Endothelial cell of hepatic sinusoid (primary cell): ENCODE results near the gene GCNT2.
"Not testable (repeated sequence)": the region's sequence is repeated elsewhere in the genome, so short reads cannot be mapped to it uniquely, and the experiment has no call there.

ENCODE experiments used
- in situ Hi-C: cut with HindIII; loops from 2 replicates; pipeline ENCODE4 v1.10.0; 2017; ENCODE audit warnings: low sequenced_read_pairs

GCNT2 gene

DNA sequence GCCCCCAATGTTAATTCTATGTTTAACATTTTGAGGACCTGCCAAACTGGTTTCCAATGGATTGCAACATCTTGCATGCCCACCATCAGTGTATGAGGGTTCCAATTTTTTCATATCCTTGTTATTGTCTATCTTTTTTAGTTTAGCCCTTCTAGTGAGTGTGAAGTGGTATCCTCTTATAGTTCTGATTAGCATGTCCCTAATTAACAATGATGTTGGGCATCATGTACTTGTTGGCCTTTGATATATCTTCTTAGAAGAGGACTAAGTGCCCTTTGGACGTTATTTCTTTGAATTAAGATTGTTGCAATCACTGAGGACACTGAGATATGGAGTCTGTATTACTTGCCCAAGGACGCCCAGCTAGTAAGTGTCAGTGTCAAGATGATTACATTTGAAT lies 22.3 kb downstream of the GCNT2 start:
- in situ Hi-C loops: no loop called here

DNA sequence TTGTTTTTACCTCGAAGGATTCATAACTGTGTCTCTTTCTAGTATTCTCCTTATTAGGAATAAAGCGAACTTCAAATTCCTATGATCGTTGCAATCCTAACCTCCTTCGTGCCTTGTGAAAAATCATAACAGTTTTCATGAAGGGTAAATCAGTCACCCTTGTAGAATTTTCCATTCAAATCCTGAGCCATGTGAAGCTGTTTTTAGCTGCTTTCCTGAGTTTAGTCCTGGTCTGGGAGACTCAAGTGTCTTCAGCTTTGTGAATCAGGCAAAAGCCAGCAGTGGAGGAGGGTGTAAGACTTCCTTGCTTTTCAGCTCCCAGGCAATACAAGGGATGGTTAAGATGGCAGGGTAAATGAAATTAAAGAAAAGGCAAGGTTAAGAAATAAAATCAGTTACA lies 24.3 kb downstream of the GCNT2 start:
- in situ Hi-C loops: no loop called here

DNA sequence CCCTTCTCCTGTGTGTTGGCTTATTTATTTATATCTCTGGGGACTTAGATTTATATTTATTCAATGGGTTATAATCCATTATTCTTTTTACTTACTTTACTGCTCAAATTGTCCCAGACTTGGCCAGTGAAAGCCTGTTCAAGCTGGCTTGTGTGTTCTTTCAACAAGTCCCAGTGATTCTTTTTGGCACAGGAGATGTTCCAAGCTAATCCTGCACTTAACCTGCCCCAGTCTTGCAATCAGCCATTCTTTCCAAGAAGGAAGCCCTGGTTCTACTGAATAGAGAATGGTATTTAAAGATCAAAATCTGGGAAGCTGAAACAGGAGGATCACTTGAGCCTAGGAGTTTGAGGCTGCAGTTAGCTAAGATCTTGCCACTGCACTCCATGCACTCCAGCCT lies 26.7 kb downstream of the GCNT2 start:
- in situ Hi-C loops: no loop called here

DNA sequence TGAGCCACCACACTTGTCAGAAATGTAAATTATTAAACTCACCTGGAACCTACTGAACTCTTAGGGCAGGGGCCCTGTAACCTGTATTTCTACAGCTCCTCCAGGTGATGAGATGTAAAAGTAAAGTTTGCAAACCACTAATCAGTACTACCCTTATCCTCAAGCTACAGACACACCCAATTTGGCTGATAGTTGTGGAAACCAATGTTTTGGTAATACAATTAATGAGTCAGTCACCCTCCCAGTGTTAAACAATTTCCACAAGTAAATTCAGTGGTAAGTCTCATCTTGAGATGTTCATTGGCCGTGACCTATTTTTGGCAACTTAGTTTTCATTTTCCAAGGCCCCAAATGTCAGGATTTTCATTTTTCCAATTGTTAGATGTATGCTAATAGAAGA lies 29.6 kb downstream of the GCNT2 start:
- in situ Hi-C loops: no loop called here

DNA sequence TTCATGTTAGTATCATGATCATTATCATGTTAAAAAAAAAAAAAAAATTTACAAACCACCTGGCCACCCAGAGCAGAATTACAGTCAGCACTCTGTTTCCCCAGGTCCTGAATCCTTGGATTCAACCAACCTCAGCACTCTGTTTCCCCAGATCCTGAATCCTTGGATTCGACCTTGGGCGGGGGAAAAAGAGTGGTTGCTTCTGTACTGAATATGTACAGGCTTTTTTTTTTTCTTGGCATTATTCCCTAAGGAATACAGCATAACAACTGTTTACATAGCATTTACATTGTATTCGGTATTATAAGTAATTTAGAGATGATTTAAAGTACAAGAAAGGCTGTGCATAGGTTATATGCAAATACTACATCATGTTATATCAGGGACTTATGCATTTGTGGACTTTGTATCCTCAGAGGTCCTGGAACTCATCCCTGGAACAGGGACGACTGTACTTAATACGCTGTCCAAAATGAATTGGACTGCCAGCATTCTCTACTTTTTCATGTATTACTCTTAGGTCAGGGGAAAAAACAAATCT lies 31.2 kb downstream of the GCNT2 start:
- in situ Hi-C loops: no loop called here

DNA sequence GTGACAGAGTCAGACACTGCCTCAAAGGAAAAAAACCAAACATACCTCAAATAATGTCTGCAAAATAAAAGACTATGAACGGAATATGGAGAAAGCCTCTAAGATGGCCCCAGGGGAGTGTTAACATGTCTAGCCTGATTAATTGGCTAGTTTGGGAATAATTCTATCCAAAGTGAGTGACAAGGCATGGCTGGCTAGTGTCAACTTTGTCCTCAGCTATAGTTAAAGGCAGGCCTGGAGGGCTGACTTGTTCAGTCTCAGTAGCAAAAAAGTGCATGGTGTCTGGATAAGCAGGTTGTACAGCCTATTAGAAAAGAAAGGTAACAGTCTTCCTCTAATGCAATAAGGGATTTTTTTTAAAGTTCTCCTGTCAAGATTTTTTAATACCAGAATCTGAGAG lies 32.7 kb downstream of the GCNT2 start:
- in situ Hi-C loops: no loop called here

DNA sequence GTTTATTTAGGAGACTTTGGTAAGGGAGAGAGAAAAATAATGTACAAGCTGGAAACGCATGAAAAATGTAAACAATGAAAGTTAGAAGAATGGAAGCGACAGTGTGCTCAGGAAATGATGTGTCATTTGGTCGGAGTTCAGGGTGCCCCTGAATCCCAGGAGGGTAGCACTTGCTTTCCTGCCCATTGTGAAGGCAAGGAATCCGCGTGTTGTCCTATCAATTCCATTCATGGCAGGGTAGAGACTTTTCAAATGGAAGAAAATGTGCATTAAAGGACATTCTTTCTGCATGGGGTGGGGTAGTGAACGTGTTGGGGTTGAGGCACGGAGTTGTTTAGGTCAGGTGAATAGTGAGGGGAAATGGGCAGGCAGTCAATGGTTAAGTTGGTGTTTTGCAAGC lies 33.7 kb downstream of the GCNT2 start:
- in situ Hi-C loops: no loop called here

DNA sequence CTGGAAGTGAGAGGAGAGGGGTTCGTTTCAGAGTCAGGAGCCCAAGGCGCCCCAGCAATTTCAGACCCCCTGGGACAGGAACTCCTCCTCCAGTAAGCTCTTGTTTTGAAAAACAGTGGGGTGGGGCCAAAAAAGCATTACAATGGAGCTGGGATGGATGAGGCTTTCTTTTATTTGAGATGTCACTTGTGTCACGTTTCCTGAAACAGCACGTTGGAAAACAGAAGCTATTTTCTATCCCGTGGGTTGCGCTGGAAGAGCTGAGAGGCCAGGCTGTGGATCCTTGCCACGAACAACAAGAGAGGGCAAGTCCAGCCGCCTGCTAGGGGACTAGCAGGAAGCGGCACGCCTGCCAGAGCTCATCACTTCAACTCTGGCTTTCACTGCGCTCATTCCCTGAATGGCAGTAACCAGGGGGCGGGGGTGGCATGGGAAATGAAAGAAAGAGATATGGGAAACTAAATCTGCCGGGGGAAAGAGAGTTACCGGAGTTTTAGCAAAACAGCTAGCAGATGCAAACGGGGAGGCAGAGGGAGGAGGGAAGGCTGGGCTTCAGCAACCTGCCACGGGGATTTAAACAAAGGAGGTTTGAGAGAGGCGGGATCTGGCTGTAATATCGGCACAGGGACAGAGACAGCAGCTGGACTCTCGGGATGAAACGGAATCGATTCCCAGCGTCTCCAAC lies 34.6 kb downstream of the GCNT2 start:
- in situ Hi-C loops: no loop called here

DNA sequence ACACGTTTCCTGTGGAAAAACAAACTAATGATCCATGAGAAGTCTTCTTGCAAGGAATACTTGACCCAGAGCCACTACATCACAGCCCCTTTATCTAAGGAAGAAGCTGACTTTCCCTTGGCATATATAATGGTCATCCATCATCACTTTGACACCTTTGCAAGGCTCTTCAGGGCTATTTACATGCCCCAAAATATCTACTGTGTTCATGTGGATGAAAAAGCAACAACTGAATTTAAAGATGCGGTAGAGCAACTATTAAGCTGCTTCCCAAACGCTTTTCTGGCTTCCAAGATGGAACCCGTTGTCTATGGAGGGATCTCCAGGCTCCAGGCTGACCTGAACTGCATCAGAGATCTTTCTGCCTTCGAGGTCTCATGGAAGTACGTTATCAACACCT lies 35.4 kb downstream of the GCNT2 start:
- in situ Hi-C loops: no loop called here

DNA sequence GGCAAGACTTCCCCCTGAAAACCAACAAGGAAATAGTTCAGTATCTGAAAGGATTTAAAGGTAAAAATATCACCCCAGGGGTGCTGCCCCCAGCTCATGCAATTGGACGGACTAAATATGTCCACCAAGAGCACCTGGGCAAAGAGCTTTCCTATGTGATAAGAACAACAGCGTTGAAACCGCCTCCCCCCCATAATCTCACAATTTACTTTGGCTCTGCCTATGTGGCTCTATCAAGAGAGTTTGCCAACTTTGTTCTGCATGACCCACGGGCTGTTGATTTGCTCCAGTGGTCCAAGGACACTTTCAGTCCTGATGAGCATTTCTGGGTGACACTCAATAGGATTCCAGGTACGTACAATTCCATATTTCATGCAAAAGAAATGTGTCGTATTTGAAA lies 35.8 kb downstream of the GCNT2 start:
- in situ Hi-C loops: no loop called here

DNA sequence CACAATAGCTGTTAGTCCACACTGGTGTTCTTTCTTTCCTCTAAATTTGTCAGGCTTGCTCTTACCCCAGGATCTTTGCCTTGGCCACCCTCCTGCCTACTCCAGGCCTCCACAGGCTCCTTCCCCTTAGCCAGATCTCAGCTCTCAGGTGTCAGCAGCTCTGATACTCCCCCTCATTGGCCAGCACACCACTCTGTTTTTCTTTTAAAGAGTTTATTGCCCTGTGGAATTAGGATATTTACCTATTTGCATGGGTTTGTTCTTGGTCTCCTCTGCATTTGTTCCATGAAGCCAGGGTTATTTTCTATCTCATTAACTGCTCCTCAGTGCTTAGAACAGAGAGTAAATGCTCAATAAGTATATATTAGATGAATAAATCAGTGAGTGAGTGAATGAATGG lies 36.8 kb downstream of the GCNT2 start:
- in situ Hi-C loops: no loop called here

DNA sequence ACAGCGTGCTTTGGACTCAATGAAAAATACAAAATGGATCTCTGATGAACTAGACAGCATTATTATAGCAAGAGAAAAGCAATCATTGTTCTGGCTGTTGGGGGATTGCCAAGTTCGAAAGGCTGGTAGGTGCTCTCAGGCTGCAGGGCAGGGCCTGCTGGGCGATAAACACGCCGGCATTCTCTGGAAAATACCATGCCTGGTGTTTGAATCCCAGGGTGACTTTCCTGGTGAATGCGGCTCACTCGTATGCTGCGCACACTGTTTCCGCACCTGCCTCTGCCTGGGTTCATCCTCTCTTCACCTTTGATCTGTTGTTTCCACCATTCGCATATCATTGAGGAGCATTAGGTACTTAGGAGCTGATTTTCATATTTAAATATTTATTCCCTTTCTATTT lies 37.4 kb downstream of the GCNT2 start:
- in situ Hi-C loops: no loop called here

DNA sequence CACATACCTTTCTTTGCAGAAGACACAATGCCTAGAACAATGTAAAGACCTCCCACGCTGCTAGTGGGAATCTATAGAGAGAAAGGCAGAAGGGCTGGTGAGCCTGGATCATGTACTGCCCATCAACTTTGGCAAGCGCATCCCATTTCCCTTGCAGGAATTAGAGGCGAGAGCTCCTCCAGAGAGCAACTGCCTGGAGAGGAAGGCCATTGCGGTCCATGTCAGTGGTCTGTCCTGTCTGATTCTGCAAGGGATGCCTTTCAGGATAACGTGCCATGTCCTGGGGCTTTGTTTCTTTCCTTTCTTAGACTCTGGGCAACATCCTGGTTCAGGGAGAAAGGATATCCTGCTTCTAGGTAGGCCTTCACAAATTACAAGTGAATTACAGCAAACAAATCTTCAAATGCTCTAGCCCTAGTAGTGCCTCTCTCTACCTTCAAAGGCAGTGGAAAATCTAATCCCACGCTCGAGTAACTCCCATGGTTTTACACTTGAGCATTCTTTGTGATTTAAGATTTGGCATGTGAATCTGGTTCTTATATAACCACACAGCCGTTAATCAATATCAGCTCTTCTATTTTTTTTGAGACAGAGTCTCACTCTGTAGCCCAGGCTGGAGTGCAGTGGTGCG lies 38.5 kb downstream of the GCNT2 start:
- in situ Hi-C loops: no loop called here

DNA sequence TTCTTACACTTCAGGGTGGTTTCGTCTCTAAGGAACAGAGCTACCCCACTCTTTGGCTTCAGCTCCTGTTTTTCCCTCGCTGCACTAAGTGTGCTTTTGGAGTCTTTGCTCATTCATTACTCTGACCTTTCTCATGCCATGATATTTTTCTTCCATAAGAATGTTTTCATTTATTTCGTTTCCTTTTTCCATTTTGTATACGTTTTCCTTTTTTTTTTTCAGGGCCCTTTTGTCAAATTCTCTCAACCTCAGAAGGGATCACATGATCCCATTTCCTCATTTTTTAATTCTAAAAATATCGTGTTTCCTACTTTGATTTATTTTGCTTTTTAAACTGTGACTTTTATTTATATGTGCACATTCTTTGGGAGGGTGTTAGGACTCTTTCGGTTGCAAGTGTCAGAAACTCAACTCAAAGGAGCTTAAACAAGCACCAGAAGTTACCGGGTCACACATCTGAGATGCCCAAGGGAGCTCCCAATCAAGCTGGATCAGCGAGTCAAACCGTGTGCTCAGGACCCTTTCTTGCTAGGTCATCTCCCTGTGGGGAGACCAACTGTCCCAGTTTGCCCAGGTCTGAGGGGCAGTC lies 40.6 kb downstream of the GCNT2 start:
- in situ Hi-C loops: no loop called here

DNA sequence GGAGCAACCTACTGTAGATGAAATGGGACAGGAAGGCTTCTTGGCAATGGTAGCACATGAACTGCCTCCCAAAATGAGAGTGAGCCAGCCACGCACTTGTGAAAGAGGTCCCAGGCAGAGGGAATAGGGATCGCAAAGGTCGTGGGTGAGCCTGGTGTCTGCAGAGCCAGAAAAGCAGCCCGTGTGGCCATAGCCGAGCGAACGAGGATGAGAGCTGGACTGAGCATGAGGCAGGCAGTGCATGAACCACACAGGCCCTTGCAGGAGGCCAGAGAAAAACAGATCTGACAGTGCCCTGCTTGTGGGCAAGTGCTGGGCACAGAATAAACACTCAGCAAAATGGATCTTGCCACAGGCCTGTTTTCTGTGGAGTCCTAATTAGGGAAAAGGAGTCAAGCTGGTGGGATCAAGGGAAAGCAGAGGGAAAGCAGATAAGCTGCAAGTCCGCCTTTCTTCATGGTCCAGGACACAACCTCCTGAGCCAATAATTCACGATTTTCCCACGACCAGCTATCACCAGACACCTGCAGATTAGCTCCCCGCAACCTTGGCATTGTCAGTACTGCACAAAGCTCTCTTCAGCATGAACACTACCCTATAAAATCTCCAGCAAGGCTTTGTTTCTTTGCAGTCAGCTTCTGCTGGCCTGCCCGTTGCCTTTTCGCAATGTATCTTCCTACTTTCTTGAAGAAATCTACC lies 44.0 kb downstream of the GCNT2 start:
- in situ Hi-C loops: no loop called here

DNA sequence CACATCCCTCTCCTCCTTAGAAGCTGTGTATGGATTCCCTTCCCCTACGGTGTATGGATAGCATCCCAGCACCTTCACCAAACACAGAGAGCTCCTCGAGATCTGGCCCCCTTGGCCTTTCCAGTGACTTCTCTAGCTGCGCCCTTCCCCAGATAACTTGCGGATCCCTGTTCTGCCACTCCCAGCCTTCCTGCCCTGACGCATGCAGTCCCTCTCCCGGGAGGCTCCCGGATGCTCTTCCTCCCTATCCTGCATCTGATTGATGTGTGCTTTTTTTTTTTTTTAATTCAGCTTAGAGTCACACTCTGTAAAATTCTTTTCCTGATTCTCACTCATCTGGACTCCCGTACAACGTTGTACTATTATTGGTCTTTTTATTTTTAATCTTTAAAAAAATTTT lies 44.8 kb downstream of the GCNT2 start:
- in situ Hi-C loops: no loop called here

DNA sequence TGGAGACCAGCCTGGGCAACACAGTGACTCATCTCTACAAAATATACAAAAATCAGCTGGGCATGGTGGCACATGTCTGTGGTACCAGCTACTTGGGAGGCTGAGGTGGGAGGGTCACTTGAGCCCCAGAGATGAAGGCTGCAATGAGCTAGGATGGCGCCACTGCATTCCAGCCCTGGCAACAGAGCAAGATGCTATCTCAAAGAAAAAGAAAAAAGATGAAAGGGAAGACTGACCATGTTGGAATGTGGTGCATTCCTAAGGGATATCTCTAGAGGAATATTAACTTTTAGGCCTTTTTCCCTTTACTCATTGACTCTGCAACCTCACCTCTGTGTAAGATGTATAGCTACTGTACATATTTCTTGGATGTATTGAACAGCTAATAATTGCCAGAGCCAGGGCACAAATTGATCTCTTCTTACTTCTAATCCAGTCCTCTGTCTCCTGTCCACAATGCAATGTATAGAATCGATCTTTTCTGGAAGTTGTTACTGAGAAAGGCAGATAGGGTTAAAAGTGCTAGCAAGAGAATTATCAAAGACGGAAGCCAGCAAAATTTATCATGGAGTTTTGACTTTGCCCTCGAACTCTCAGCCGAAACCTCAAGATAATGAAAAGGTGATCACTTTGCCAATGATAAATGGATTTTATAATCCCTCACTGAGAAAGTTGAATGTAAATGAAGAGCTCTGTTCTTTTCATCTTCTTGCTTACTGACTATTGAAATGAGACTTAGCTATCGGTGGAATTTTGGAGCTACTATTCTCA lies 46.3 kb downstream of the GCNT2 start:
- in situ Hi-C loops: no loop called here

DNA sequence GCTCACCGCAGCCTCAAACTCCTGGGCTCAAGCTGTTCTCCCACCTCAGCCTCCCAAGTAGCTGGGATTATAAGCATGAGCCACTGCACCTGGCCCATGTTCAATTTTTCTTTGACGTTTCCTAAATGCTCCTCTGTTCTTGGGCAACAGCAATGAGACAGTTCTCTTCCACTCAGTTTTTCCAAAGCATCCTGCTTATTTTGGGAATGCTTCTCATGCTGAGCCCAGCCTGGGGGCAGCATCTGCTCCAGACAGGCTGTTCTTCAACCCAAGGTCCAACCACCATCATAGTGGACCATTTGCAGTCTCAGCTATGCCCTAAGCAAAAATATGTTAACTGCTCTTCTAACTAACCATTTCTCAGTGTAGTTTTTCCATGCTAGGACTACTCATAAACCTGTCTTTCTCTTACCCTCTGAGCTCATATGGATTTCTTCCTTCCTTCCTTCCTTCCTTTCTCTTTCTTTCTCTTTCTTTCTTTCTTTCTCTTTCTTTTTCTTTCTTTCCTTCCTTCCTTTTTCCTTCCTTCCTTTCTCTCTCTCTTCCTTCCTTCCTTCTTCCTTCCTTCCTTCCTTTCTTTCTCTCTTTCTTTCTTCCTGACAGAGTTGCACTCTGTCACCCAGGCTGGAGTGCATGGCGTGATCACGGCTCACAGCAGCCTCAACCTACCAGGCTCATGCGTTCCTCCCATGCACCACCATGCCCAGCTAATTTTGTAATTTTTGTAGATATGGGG lies 48.4 kb downstream of the GCNT2 start:
- in situ Hi-C loops: loop anchor here (5.0 kb wide), 1 partner anchor 43 kb away; no protein-coding TSS in a partner anchor

DNA sequence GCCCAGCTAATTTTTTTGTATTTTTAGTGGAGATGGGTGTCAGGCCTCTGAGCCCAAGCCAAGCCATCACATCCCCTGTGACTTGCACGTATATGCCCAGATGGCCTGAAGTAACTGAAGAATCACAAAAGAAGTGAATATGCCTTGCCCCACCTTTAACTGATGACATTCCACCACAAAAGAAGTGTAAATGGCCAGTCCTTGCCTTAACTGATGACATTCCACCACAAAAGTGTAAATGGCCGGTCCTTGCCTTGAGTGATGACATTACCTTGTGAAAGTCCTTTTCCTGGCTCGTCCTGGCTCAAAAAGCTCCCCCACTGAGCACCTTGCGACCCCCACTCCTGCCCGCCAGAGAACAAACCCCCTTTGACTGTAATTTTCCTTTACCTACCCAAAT lies 54.4 kb downstream of the GCNT2 start:
- in situ Hi-C loops: not testable (repeated sequence)

DNA sequence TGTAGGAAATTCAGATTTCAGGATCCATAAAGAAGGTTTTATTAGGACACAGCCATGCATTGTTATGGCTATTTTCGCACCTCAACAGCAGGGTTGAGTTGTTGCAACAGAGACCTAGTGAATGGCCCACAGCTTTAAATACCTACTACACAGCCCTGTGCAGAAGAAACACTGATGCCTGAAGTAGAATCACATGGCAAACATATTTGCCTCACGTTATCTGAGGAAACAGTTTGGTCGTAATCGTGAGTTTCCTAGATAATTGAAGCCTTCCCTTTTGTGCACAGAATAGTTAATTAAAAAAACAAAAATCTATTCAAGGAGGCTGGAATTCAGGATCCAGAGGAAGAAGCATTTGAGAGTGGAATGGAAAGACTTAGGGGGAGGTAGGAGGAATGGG lies 55.1 kb downstream of the GCNT2 start:
- in situ Hi-C loops: no loop called here
